Inflammatory macrophage treated with lipopolysaccharide for 4 hours (primary cell): Measurements from ENCODE around the gene SLC6A6.
"Not testable (repeated sequence)": the region's sequence is repeated elsewhere in the genome, so short reads cannot be mapped to it uniquely, and the experiment has no call there.

Experiments used
- DNase-seq: peaks from one replicate; pipeline ENCODE4 v3.0.0-alpha.2; 2020

The SLC6A6 gene

DNA sequence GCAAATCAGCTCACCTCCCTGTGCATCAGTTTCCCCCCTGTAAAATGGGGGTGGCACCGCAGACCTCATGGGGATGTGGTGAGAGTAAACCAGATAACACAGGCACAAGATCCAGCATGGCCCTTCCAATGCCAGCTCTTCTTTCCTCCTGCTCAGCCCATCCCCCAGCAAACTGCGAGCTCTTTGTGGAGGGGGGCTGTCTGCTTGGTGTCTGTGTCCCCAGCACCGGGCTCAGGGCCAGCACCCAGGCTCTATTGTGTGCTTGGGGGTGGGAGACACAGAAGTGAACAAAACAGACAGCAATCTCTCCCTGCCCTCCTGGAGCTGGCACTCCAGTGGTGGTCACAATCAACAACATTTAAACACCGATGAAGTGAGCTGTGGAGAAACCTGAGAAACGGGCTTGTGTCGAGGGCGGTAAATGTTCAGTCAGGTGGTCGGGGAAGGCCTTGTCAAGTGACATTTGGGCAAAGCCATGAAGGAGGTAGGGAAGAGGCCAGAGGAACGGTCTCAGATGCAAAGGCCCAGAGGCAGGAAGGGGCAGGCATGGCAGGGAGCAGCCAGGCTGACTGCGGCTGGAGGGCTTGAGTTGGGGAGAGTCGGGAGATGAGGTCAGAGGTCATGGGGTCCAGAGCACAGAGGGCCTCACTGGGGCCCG, 109.3 kb downstream of the SLC6A6 start:
- DNase-seq: no peak

DNA sequence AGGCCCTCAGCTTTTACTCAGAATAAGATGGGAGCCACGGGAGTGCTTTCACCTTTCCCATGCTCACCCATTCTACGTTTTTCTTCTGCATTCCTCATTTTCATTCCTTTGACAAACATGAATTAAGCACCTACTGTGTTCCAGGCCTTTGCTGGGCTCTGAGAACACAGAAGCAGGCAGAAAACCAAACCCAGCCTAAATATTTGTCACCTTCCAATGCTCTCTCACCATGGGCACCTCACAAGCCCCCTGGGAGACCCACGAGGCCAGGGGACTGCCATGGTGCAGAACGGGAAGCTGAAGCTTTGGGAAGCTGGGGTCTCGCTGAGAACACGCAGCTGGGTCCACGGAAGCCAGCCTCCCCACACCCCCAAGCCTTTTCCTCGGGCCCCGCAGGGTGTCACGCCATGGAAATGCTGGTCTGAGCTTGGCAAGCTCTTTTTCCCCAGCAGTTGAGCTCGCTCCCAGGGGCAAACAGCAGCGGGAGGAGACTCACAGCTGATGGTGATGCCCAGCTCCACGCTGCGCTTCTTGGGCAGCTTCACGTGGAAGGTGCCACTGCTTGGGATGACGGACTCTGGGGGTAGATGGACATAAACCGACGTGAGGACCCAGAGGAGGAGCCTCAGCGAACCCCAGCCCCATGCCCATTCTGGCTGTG, 110.0 kb downstream of the SLC6A6 start:
- DNase-seq: no peak

DNA sequence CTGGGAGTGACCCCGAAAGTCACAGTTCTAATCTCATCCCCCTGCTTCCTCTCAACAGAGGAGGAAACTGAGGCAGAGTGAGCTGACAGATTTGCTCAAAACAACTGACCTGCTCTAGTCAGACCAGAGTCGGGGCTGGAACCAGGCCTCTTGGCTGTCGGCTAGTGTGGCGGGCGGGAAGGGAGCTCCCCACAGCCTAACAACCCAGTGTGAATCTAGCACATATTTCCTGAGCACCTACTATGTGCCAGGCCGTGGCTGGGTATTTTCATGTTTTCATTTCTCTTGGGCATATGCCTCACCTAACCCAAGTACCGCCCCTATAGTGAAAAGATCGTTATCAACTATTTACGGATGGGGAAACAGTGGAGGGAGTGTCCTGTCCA, 110.5 kb downstream of the SLC6A6 start:
- no peak for DNase-seq

DNA sequence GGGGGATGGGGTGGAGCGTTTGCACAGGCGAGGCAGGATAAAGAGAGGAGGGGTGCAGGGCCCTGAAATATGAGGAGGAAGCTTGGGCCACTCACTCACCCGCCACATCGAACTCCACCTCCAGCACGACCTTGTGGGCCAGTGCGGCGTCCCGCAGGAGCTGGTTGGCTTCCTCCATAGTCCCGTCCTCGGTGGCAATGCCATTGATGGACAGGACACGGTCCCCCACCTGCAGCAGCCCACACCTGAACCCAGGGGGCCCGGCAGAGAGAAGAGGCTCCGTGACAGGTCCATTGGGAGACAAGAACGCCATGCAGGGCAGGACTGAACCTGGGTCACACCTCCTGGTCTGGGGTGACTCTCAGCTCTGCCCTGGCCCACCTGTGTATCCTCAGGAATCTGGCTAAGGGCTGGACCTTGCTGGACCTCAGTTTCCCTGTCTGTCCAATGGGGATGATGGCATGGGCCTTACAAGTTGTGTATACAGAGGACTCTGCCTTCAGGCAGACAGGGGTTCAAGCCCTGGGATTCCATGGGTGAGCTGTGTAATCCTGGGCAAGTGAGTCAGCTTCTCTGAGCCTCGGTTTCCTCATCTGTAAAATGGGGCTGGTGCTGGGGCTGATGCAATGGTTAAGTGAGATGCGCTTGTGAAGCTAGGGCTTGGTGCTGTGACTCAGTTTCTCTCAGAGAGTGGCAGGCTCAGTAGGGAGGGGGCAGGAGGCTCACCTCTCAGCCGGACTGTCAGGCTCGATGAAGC, 111.3 kb downstream of the SLC6A6 start:
- DNase-seq: no peak

DNA sequence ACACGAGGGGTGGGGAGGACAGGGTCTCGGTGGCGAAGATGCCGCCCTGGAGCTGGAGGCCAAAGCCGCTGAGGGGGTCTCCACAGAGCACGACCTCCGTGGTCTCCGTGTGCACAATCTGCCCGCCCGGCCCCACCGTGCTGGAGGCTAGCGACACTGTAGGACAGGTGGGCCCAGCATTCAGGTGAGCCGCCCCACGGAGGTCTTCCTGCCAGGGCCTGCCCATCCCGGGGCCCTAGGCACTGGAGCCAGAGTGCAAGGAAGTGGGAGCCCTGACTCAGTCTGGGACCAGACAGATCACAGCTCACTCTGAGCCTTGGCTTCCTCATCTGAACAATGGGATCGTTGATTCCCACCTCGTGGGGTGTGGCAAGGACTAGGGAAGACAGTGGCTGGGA, 111.9 kb downstream of the SLC6A6 start:
- DNase-seq: no peak

DNA sequence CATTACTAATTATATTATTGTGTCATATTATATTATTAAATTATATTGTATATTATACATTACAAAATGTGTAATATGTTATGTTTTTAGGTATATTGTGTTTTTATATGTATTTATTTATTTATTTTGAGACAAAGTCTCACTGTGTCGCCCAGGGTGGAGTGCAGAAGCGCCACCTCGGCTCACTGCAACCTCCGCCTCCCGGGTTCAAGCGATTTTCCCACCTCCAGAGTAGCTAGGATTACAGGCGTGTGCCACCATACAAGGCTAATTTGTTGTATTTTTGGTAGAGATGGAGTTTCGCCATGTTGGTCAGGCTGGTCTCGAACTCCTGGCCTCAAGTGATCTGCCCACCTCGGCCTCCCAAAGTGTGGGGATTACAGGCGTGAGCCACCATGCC, 113.1 kb downstream of the SLC6A6 start:
- not testable (repeated sequence) for DNase-seq

DNA sequence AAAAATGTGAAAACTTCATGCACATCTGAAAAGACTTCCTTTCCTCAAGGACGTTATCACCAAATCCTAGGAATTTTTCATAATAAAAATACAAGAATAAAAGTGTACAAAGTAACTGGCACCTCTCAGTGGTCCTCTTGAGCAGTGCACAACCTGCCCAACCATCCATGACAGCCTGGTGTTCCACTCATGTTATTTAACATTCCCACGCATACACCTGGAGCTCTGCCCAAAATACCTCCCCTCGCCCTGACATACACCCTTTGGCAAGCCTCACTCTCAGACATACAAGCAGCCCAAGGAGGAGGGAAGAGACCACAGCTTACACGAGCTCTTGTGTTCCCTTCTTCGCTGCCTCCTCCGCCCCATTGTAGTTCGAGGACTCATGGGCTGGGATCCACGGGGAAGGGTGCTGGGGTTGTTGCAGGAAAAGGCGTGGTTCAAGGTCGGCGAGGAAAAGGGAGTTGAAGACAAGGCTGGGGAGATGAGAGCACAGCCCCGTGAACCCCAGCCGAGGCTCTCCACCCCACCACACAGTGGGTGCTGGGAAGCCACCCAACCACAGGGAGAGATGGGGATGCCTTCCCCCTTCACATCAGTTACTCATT, 114.4 kb downstream of the SLC6A6 start:
- DNase-seq: no peak

DNA sequence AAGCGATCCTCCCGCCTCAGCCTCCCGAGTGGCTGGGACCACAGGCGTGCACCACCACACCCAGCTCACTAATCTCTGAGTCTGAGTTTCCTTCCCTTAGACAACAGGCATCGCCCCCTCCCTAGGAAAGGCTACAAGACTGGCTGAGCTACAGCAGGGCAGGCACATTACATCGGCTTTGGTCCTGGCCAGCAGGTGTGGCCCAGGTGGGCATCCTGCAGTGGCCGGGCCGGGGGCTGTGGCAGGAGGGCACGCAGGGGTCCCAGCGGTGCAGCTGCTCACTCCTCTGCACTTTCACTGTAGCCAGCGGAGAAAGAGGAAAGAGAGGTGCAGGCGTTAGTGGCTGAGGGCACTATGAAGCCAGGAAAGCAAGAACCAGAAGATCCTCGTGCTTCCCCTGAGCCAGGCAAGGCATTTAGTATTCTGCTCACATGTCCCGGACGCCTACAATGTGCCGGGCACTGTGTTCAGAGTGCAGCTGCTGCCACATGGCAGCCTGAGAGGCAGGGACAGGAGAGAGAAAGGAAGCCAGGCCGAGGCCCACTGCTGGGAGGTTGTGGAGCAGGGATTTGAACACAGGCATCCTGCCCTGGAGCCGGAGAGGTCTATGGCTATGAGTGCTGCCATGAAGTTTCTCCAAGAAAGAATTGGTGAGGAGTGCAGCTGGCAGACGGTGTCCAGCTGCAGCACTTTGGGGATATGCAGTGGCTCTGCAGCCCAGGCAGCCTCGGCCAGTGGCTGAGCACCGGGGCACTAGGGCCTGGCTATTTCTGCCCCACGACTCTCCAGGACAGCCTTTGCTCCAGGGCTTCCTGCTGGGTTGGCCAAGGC, 115.4 kb downstream of the SLC6A6 start:
- no peak for DNase-seq

DNA sequence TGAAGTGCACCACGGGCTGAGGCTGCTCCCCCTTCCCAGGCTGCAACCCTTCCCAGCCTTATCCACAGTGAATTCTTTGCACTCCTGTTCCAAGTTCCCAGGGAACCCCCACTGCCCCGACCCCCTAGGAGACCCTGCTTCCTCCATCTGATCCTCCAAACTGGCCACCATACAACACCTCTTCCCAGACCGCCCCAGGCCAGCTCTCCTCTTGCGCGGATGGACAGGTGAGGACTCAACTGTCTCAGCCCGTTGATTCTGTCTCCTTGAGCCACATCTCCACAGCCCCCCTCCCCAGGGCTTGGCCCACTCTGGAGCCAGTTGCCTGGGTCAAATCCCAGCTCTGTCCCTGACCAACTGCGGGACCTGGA, 116.0 kb downstream of the SLC6A6 start:
- DNase-seq: no peak

DNA sequence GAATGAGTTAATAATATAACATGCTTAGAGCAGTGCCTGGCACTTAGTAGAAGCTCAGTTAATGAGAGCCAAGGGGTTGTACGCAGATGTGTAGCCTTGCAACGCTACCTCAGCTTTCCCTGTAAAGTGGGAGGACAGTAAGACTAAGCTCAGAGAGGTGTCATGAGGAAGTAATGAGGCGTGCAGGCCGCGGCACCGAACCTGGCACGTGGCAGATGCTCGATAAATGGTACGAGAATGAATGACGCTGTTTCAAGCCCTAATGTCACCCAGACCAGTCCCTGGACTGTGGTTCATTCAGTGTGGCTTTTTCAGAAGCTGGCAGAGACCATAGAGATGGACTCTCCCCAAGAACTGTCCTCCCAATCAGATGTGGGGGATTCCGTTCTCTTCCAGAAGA, 116.5 kb downstream of the SLC6A6 start:
- DNase-seq: no peak

DNA sequence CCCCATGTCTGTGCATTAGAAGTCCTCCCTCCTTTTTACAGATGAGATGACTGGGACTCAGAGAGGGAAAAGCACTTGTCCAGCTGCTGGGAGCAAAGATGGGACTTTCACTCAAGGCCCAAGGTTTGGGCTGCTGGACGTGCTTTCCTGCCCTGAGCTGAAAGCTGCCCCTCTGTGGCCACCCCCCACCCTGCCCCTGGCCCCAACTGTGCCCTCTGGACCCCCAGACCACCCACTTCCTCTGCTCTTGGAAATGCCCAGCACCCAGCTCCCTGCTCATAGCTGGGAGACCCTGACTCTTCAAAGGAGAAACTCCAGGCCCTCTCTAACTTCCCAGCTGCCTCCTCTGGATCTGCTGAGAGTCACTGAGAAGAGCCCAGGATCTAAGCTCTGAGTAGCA, 117.0 kb downstream of the SLC6A6 start:
- no peak for DNase-seq

DNA sequence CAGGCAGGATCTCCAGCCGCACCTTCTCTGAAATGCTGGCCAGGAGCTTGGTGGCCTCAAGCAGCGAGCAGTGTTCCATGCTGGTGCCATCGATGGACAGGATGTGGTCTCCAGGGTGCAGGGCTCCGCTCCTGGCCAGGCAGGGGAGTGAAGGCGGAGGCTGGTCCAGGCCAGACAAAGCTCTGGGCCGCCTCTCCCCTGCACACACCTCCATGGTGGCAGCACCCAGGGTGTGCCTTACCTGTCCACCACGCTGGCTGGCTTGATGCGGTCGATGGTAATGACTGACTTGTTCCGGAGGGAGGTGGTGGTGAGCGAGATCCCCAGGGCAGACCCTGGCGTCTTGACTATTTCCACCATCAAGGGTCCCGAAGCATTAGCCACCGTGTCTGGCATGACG, 117.7 kb downstream of the SLC6A6 start:
- DNase-seq: no peak

DNA sequence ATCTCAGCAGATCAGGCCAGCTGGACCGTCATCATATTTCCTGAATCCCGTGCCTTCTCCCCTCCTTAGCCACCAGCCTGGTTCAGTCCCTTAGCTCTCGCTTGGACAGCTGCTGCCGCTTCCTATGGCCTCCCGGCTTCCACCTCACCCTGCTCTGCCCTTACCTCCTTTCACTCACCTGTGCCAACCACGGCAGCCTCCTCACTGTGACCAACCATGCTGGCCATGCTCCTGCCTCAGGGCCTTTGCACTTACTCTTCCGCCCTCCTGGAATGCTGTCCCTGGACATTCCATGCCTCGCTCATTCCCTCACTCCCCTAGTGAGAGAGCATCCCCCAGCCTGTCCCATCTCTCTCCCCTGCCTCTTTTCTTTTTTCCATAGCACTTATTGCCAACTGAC, 118.6 kb downstream of the SLC6A6 start:
- DNase-seq: no peak

DNA sequence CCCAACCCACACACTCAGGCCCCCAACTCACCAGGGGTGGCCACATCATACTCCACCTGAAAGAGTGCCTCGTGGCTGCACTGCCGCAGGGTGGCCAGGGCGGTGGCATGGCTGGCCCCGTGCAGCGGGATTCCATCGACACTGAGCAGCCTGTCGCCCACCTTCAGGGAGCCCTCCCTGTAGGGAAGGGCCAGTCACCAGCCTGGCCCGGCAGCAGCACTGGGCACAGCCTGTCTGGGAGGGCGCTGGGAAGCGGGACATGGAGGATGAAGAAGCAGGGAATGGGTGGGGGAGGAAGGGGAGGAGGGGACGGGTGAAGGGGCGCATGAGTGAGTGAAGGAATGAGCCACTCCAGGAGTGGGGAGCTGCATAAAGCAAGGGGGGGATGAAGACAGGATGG, 119.2 kb downstream of the SLC6A6 start:
- DNase-seq: no peak

DNA sequence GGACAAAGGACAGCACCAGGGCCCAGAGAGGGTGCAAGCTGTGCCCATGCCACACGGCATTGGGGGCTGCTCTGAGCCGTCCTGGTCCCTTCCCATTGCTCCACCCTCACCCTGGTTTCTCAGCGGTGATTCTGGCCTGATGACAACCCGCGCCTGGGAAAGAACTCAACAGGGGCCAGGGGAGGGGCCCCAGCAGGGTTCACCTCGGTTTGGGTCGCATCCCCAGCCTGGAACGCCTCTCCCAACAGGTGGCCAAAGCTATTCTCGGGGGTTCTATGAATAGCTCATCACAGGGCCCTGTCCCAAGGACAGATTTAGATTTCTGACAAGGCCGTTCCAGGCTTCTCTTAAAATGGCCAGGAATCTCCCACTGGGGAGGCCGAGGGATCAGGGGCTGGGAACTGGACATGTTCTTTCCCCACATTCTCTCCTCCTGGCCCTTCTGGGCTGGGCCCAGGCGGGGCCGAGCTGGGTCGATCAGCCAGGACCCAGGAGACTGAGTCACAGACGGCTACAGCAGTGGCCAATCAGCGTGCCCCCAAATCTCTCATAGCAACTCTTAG, 119.8 kb downstream of the SLC6A6 start:
- DNase-seq: no peak

DNA sequence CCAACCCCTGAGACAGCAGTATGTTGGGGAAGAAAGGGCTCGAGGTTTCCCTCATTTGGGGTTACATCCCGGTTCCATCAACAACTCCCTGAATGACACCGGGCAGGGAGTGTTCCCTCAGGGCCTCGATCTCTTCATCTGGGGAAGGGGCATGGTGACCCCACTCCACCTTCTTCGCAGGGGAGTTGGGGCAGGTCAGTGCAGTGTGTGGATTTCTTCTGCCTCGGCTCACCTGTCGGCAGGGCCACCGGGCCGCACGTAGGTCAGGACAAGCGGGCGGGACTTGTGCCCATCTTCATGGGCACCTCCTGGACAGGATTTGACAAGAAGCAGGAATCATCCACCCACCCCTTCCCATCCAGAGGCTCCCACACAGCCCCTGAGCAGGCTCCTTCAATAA, 120.4 kb downstream of the SLC6A6 start:
- no peak for DNase-seq

DNA sequence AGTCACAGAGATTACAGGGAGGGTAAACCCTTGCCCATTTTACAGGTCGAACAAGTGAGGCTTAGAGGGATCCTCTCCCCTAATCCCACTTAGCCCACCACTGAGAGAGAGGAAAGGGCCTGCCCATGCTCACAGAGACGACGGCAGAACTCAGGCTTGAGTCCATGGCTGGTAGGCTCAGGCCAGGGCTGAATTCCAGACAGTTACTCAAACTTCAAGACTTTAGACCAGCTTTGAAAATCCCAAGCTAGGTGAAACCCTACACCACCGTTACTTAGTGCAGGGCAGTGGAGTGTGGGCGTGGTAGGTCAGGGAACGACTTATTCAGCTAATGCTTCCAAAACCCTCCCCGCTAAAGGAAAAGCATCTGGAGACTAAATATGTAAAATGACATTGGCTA, 121.4 kb downstream of the SLC6A6 start:
- DNase-seq: no peak

DNA sequence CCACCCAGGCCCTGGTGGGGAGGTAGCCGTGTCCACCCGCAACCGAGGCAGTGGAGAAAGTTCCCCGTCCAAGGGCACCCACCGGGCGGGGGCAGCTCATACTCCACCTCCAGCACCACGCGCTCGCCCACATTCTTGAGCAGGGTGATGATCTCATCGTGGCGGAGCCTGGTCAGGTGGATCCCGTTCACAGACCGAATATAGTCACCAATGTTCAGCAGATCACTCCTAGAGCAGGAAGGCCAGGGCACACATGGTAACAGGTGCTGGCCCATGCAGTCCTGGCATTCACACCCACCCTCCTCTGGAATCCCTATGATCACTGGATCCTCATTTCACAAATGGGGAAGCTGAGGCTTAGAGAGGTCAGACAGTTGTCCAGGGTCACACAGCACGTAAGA, 121.9 kb downstream of the SLC6A6 start:
- DNase-seq: no peak

DNA sequence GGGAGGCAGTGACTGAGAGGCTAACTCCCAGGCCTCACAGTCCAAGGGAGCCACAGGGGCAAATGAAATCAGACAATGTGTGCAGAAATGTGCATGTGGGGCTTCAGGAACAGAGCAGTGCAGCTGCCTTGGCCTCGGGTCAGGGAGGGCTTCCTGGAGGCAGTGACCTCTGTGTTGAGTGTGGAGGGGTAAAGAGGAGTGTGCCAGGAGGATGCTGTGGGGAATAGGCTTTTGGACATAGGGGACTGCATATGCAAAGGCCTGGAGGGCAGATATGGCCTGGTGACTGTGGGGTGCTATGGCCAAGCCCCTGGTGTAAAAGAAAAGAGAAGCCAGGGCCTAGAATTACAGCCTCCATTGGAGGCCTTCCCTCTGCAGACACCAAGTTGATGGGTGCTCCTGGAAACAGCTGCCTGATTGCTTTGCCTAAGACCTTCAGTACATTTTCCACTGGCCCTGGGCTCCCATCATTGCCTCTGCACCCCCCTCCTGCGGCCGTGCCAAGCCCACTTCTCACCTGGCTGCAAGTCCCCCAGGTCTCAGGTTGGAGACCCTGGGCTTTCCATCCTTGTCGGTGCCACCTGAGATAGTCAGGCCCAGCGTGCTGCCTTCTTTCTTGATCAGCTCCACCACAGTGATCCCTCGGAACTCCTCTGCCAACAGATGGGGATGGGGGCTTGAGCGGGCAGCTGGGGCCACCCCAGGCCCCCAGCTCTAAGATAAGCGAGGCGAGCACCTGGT, 122.7 kb downstream of the SLC6A6 start:
- no peak for DNase-seq

DNA sequence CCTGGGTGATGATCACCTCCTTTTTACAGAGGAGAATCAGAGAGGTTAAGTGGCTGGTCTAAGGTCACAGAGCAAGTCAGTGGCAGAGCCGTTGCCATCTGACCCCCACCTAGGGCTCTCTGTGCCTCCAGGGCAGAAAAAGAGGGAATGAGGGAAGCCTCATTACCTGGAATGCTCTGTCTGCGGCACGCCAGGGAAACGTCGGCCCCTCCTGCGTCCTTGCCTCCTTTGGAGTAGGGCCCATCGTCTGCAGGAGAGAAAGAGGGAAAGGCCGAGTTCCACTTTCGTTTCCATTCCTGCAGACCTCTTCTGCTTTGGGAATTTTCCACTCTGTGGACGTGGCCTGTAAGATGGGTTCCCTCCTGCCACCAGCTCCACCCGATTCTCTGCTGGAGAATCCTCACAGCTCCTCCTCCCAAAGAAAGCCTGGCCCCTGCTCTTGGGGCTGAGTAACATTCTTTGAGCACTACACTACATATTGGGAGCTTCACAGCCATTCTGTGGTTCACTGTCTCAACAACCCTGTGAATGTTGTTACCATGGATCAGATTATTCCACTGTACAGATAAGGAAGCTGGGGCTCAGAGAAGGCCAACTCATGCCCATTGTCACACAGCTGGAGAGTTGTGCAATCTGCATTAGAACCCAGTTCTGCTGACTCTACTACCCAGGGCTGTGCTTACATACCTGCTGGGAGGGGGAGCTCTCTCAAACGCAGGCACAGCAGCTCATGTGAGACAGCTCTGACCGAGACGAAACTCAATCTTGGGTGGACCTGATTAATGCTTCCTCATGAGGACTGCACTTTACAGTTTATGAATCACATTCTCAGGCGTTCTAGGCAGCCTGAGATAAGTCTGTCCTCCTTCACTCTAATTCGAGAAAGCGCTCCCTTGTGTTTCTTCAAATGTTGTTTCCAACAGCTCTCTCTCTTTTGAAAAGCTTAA, 123.6 kb downstream of the SLC6A6 start:
- no peak for DNase-seq

DNA sequence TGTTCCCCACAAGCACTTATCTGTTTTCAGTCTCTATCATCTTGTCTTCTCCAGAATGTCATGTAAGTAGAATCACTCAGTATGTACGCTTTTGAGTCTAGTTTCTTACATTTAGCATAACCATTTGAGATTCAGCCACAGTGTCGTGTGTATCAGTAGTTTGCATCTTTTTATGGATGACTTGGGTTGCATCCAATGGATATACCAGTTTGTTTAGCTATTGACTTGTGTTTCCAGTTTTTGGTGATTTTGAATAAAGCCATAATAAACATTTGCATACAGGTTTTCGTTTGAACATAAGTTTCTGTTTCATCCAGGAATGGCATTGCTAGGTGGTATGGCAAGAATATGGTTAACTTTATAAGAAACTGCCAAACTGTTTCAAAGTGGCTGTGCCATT, 125.7 kb downstream of the SLC6A6 start:
- DNase-seq: no peak
